Endothelial cell of umbilical vein (primary cell): ENCODE data around the gene LRIT2. TPM values are rescaled to one million over a fixed set of nuclear protein-coding genes. Genes with fewer than 3 reads are reported as not detected.

Experiments
- BruUV-seq: library from RNA; stranded (reverse); fragments of 400-500 nt; replicated peaks from 2 replicates; lab custom pipeline; 2021; lab: Mats Ljungman, UMichigan
- CTCF ChIA-PET: fragments of 300-600, 350-600 bp; sonication (Branson Sonifier 250); formaldehyde crosslinking; loops from one replicate; lab custom pipeline; 2021; ENCODE audit warnings: antibody characterized with exemption, inconsistent platforms; lab: Charles Lee
- POLR2A ChIA-PET: fragments of 300-600, 350-600 bp; sonication (Branson Sonifier 250); formaldehyde crosslinking; loops from one replicate; lab custom pipeline; 2021; ENCODE audit warnings: antibody characterized with exemption, inconsistent platforms; lab: Charles Lee
- DNase-seq: peaks from one replicate; pipeline ENCODE4 v3.0.0-alpha.2; 2011; ENCODE audit warnings: low read depth, low spot score
- FAIRE-seq: peaks from 2 replicates; lab custom pipeline; 2011; peaks lifted over from hg19 to GRCh38; lab: Jason Lieb, UNC
- H2AFZ ChIP-seq: 2 replicates; pipeline ENCODE4 v1.6.0; 2012; ENCODE audit warnings: low read depth, low read length, control low read depth, inconsistent platforms
- H3K27ac ChIP-seq: 2 replicates; pipeline ENCODE4 v1.5.1; 2011; ENCODE audit warnings: low read depth, mild to moderate bottlenecking, control low read depth, low read length, moderate library complexity; ENCODE audit not compliant: insufficient read depth
- H3K27me3 ChIP-seq, 2 experiments: 2 replicates each; pipeline versions ENCODE4 v1.6.0 to v1.6.1; 2011; ENCODE audit warnings: low read length in 2 of 2, mixed read lengths in 1 of 2; ENCODE audit not compliant: control insufficient read depth in 2 of 2, insufficient read depth in 2 of 2
- H3K36me3 ChIP-seq, 2 experiments: 2 replicates in 1 of 2; 3 replicates in 1 of 2; pipeline ENCODE4 v1.5.1; 2011; ENCODE audit warnings: low read length in 2 of 2, mild to moderate bottlenecking in 1 of 2, moderate library complexity in 1 of 2; ENCODE audit not compliant: control insufficient read depth in 2 of 2, insufficient read depth in 2 of 2; ENCODE audit errors: extremely low read depth in 1 of 2
- H3K4me1 ChIP-seq: 3 replicates; pipeline ENCODE4 v1.5.1; 2011; ENCODE audit warnings: mild to moderate bottlenecking, low read length; ENCODE audit not compliant: control insufficient read depth, insufficient read depth; ENCODE audit errors: extremely low read depth
- H3K4me2 ChIP-seq: 2 replicates; pipeline ENCODE4 v1.6.1; 2011; ENCODE audit warnings: low read length, control low read depth, mixed read lengths; ENCODE audit not compliant: insufficient read depth
- H3K4me3 ChIP-seq, 3 experiments: fragments of 200-600 bp in 1 of 3; sonication (generic), shearing (Covaris generic) in 1 of 3; replicated peaks in 1 of 3; 2 replicates each; pipeline ENCODE4 v1.5.1; 2011 to 2016; ENCODE audit warnings: control low read depth in 3 of 3, low read length in 3 of 3, mild to moderate bottlenecking in 2 of 3, inconsistent platforms in 1 of 3, low read depth in 1 of 3, moderate library complexity in 1 of 3; ENCODE audit not compliant: insufficient read depth in 1 of 3
- H3K79me2 ChIP-seq: 2 replicates; pipeline ENCODE4 v1.6.0; 2012; ENCODE audit warnings: low read length, inconsistent platforms; ENCODE audit not compliant: control insufficient read depth, insufficient read depth
- H3K9ac ChIP-seq: replicated peaks from 2 replicates; pipeline ENCODE3; 2011; ENCODE audit warnings: low read length, control low read depth; ENCODE audit not compliant: insufficient read depth; ENCODE audit errors: extremely low read depth
- H3K9me1 ChIP-seq: replicated peaks from 3 replicates; pipeline ENCODE4 v1.6.0; 2011; ENCODE audit warnings: mild to moderate bottlenecking, low read length; ENCODE audit not compliant: control insufficient read depth, insufficient read depth; ENCODE audit errors: extremely low read depth
- H3K9me3 ChIP-seq: replicated peaks from 2 replicates; pipeline ENCODE4 v1.5.1; 2012; ENCODE audit warnings: low read length, inconsistent platforms; ENCODE audit not compliant: control insufficient read depth, insufficient read depth
- H4K20me1 ChIP-seq: replicated peaks from 2 replicates; pipeline ENCODE3; 2011; ENCODE audit warnings: mild to moderate bottlenecking, low read length; ENCODE audit not compliant: control insufficient read depth, insufficient read depth; ENCODE audit errors: extremely low read depth
- EZH2 ChIP-seq: IDR thresholded peaks from 2 replicates; pipeline ENCODE4 v1.6.1; 2012; ENCODE audit warnings: borderline replicate concordance, low read depth, mild to moderate bottlenecking, moderate library complexity, low read length, inconsistent platforms; ENCODE audit not compliant: severe bottlenecking
- FOS ChIP-seq: IDR thresholded peaks from 2 replicates; pipeline ENCODE4 v1.6.1; 2011; ENCODE audit warnings: mild to moderate bottlenecking, low read length, moderate library complexity, borderline replicate concordance; ENCODE audit not compliant: insufficient read depth
- GATA2 ChIP-seq: IDR thresholded peaks from 2 replicates; pipeline ENCODE4 v1.7.0; 2011; ENCODE audit warnings: low read depth, mild to moderate bottlenecking, moderate library complexity, mixed read lengths, low read length; ENCODE audit not compliant: insufficient read length, insufficient read depth
- JUN ChIP-seq: IDR thresholded peaks from 2 replicates; pipeline ENCODE4 v1.6.1; 2011; ENCODE audit warnings: borderline replicate concordance, low read depth; ENCODE audit not compliant: insufficient read length, insufficient read depth
- MYC ChIP-seq: IDR thresholded peaks from one replicate; pipeline ENCODE4 v1.6.1; 2011; ENCODE audit warnings: mild to moderate bottlenecking, low read depth, low read length
- POLR2A ChIP-seq: IDR thresholded peaks from 2 replicates; pipeline ENCODE4 v1.6.1; 2012; ENCODE audit warnings: low read depth, mild to moderate bottlenecking, control low read depth, low read length
- POLR2AphosphoS5 ChIP-seq: IDR thresholded peaks from 2 replicates; pipeline ENCODE4 v1.6.1; 2012; ENCODE audit warnings: low read depth, mild to moderate bottlenecking, control low read depth, low read length, moderate library complexity; ENCODE audit not compliant: insufficient read depth
- dilution Hi-C: fragments of 300-500 bp; cut with MboI; formaldehyde crosslinking; loops from one replicate; pipeline ENCODE4 v1.15.0; 2019; ENCODE audit warnings: low sequenced_read_pairs; ENCODE audit not compliant: extremely low pct_ligation_motif_present
- intact Hi-C: fragments of 100-400 bp; cut with micrococcal nuclease; formaldehyde crosslinking; loops from one replicate; pipeline ENCODE4 v1.10.0; 2022
- polyA plus RNA-seq, 4 experiments: library from polyadenylated mRNA; depleted of rRNA in 3 of 4; stranded (reverse) in 3 of 4; unstranded in 1 of 4; fragments of >200 nt; gene quantifications; 2 replicates each; pipeline versions ENCODE4 v1.2.1 to v1.2.3, GENCODE V29; 2011 to 2012; ENCODE audit warnings: missing spikeins in 1 of 4
- total RNA-seq: library from RNA; stranded (reverse); gene quantifications from 2 replicates; pipeline ENCODE4 v1.2.3, GENCODE V29; 2021
- TF ChIP-seq, protein P1 (sequence below): IDR thresholded peaks from 2 replicates; pipeline ENCODE4 v1.6.1; 2011; ENCODE audit not compliant: insufficient read depth, insufficient read length
- TF ChIP-seq, protein P2 (sequence below), 2 donors: IDR thresholded peaks; 1 replicate in 1 of 2; 2 replicates in 1 of 2; pipeline ENCODE4 v1.5.1; 2011; ENCODE audit warnings: low read length in 2 of 2, mild to moderate bottlenecking in 2 of 2, moderate library complexity in 2 of 2, control low read depth in 1 of 2, inconsistent platforms in 1 of 2, low read depth in 1 of 2; ENCODE audit not compliant: insufficient read depth in 1 of 2; ENCODE audit errors: extremely low read depth in 1 of 2

The LRIT2 gene
- total and polyA plus RNA-seq, 2 donors (not counting 3 experiments of a cell fraction or from before 2014, with no cell fraction given), result not detected

DNA sequence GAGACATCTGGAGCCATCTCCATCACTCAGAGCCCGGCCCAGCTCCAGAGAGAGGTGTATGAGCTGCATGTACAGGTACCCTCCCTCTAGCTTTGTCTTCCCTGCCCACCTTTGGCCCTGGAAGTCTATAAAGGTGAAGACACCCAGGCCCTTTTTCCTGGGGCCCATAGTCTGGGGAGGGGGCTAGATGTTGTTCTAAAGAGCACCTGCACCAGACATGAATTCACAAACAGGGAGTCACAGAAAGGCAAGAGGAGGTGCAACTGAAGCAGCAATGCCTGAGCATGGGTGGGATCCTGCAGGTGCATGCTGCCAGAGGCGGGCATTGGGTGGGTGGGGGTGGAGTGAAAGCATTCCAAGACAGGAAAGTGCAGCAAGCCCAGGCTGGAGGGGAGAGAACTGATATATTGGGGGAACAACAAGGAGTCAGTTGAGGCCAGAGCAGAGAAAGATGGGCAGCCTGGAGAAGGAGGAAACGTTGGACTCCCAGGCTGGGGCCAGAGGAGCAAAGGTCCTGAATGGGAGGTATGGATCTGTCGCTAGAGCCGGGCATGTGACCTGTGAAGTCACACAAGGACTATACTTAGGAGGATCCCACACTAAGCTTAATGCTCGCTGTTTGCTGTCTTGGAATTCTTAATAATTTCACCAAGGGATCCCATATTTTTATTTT lies 19.4 kb downstream of the LRIT2 start:
- no peak overlapping the region for H3K4me3 ChIP-seq
- no peak overlapping the region for H3K4me2 ChIP-seq
- H4K20me1 ChIP-seq, result no peaks in the 10 kb centered on the region
- BruUV-seq, result no TSS peak
- H3K79me2 ChIP-seq, result no peaks in the 10 kb centered on the region
- H3K36me3 ChIP-seq, result no peaks in the 10 kb centered on the region
- POLR2A ChIA-PET, result no interaction called here
- H2AFZ ChIP-seq, result no peak overlapping the region
- FAIRE-seq, result no peak
- H3K4me1 ChIP-seq, result no peaks in the 10 kb centered on the region
- CTCF ChIA-PET, result interaction anchor here (1.0 kb wide), 1 partner anchor 58 kb away, joined by 8 read pairs; no protein-coding TSS in a partner anchor
- H3K9me1 ChIP-seq, result no peaks in the 10 kb centered on the region
- no peak for DNase-seq
- intact Hi-C loops (loop anchor here (2.0 kb wide), 2 partner anchors 59 to 79 kb away; no protein-coding TSS in a partner anchor), dilution Hi-C loops (no loop called here)
- no peak overlapping the region for H3K27ac ChIP-seq
- H3K27me3 ChIP-seq, result no peaks in the 10 kb centered on the region
- H3K9me3 ChIP-seq, result no peaks in the 10 kb centered on the region
- TF ChIP-seq, protein P1, sequence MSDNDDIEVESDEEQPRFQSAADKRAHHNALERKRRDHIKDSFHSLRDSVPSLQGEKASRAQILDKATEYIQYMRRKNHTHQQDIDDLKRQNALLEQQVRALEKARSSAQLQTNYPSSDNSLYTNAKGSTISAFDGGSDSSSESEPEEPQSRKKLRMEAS, result no peak
- TF ChIP-seq MYC, result no peak
- no peak for TF ChIP-seq GATA2
- no peak for TF ChIP-seq POLR2A
- no peak for TF ChIP-seq POLR2AphosphoS5
- TF ChIP-seq EZH2, result no peak
- no peak for TF ChIP-seq JUN
- TF ChIP-seq, protein P2, sequence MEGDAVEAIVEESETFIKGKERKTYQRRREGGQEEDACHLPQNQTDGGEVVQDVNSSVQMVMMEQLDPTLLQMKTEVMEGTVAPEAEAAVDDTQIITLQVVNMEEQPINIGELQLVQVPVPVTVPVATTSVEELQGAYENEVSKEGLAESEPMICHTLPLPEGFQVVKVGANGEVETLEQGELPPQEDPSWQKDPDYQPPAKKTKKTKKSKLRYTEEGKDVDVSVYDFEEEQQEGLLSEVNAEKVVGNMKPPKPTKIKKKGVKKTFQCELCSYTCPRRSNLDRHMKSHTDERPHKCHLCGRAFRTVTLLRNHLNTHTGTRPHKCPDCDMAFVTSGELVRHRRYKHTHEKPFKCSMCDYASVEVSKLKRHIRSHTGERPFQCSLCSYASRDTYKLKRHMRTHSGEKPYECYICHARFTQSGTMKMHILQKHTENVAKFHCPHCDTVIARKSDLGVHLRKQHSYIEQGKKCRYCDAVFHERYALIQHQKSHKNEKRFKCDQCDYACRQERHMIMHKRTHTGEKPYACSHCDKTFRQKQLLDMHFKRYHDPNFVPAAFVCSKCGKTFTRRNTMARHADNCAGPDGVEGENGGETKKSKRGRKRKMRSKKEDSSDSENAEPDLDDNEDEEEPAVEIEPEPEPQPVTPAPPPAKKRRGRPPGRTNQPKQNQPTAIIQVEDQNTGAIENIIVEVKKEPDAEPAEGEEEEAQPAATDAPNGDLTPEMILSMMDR (IDR thresholded peaks at IDR 0.05; ENCODE audit: extremely low read depth in 1 of 2, insufficient read depth in 1 of 2, low read depth in 1 of 2, low read length in 2 of 2), result no peak
- TF ChIP-seq FOS, result no peak
- no peak overlapping the region for H3K9ac ChIP-seq
